Measurements from ENCODE around the gene HEG1.
"Not testable (repeated sequence)": the region's sequence is repeated elsewhere in the genome, so short reads cannot be mapped to it uniquely, and the experiment has no call there.

Gene HEG1

DNA sequence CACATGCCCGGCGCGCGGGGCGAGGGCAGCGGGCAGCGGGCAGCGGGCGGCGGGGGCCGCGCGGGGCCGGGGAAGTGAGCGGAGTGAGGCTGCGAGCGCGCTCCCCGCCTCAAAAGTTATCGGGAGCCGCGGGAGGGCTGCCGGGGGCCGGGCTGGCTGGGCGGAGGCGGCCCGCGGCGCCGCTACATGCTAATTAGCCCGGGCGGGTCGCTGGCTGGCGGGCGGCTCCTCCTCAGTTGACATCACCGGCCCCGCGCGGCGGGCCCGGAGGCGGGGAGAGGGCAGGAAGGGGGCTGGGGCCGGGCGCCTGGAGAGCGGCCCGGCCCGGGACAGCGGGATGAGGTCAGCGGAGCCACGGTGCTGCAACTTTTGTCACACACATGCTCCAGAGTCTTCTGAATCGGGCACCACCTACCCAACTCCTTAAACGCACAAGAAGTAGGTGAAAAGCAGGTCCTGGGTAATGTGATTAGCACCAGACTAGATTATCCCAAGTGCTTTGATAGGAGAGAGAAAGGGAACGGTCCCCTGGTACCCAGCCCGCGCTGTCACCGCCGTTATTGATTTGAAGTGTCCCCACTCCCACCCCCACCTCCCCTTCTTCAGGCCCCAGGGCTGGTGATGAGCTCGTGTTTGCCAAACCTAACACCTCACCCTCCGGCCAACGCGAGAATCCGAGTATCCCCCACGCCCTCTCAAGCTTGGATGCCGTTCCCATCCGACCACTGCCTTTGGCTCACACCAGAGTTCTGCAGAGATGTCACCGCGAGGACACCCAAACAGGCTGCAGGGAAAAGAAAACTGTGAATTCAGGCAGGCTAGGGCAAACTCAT lies at the start of gene HEG1:
Gene HEG1, minus strand, starts transcription at position 85 of the 833 bp plus-strand sequence. CDS start 107 bp downstream, outside the sequence.
- DNase-seq (ENCODE audit: low spot score), result peak; percentile 93

DNA sequence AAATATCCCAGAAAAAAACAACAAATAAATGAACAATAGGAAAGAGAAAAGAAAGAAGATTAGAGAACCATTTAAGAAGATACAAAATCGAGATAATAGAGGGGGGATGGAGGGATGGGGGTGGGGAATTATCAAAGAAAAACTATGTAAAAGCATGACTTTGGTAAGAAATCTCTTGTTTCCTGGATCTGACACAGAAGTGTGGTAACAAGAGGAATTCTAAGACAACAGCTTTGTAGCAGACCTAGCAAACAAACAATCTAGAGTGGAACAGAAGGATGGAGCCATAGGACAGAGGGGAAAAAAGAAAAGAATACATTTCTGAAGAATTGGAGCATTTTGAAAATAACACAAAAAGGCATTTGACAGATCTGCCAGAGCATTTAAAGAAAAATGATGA lies 49.3 kb upstream of the HEG1 start:
- FAIRE-seq (no peak), DNase-seq (ENCODE audit: low spot score) (no peak)

More for the DNA sequence above, at the start of gene HEG1:
- peak; percentile 59 for FAIRE-seq

- DNase-seq (ENCODE audit: low spot score) (no peak), FAIRE-seq (no peak)
Measured at GRCh38 chr3:125104639-125105038, 48.8 kb upstream of the HEG1 start.

- FAIRE-seq, result no peak
- no peak for DNase-seq (ENCODE audit: low spot score)
Measured at GRCh38 chr3:125103406-125103805, 47.6 kb upstream of the HEG1 start.

GRCh38 chr3:125102470-125102869 lies 46.7 kb upstream of the HEG1 start:
- FAIRE-seq, result no peak

DNA sequence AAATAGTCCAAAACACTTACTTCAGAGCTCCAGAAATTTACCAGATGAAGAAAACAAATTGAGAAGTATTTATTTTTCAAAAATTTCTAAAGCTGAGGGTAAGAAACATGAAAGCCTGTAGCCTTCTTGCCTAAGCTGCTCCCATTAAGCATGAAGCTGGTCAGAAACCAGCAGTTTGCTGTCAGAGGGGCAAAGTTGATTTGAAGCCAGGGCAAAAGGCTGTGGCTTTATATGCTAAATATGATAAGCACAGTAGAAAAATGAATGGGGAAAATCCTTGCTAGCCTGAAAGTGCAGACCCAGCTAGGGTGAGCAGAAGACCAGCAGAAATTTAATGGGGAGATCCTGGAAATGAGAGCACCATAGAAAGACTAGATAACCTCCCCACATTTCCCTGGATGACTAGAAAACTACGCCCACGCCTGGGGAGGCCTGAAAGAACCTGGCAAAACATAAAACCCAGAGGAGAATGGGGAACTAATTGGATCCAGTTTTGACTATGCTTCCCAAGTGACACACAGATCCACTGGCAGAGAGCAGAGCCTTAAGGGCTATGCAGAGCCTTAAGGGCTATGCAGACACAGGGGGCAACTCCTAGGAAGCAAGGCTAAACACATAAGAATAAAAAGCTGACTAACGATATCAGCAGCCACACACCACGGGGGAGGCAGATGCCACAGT lies 43.0 kb upstream of the HEG1 start:
- no peak for FAIRE-seq

More at GRCh38 chr3:125102470-125102869, 46.7 kb upstream of the HEG1 start:
- no peak for DNase-seq (ENCODE audit: low spot score)

DNA sequence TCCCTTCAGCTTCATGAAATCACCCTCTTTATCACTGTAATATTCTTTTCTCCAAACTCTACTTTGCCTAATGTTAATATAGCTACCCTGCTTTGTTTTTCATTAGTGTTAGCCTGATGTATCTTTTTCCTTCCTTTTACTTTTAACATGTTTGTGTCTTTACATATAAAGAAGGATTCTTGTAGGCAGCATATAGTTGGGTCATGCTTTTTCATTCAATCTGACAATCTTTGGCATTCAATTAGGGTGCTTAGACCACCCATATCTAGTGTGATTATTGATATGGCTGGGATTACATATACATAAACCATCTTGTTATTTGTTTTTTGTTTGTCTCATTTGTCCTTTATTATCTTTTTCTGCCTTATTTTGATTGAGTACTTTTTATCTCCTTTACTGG lies 34.9 kb upstream of the HEG1 start:
- FAIRE-seq, result no peak
- DNase-seq (ENCODE audit: low spot score), result no peak

More for the DNA sequence above, 43.0 kb upstream of the HEG1 start:
- DNase-seq (ENCODE audit: low spot score), result no peak

GRCh38 chr3:125087768-125088391 lies 32.1 kb upstream of the HEG1 start:
- no peak for FAIRE-seq
- DNase-seq (ENCODE audit: low spot score), result no peak

DNA sequence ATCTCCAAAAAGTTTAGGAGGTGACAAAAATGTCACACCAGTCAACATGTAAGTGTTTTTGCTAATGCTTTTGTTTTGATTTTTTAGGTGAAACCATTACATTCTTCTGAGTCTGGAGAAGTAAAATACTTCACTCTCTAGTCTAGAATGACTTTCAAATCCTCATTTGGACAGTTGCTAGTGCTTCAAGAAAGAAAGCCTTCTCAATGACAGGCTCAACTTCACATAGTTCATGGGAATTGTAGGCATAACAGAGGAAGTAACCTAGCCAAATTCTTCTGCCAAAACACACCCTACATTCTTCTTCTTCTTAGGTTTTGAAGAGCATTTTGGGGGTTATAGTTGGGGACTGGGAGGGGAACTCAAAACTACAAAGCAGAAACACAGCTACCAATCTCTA lies 29.4 kb upstream of the HEG1 start:
- DNase-seq (ENCODE audit: low spot score), result no peak
- no peak for FAIRE-seq

DNA sequence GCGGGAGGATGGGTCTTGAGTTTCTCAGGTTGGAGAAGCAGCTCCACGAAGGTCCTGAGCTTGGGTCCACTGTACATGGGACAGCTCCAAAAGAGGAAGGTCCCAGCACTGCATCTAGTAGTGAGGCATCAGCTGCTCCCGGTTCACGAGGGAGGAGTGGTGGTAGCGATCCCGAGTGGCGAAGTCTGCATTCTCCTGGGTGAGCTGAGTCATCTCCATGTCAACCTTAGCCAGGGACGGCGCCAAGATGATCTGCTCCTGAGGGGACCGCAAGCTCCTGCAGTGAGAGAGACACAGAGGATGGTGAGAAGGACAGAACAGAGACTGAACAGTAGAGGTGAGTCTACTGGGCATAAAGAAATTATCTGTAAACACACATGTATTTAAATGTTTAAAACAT lies 28.0 kb upstream of the HEG1 start:
- FAIRE-seq, result peak; percentile 55

GRCh38 chr3:125082339-125082738 lies 26.5 kb upstream of the HEG1 start:
- peak; percentile 56 for DNase-seq (ENCODE audit: low spot score)
- FAIRE-seq, result not testable (repeated sequence)

More for the DNA sequence above, 28.0 kb upstream of the HEG1 start:
- DNase-seq (ENCODE audit: low spot score), result peak; percentile 58

DNA sequence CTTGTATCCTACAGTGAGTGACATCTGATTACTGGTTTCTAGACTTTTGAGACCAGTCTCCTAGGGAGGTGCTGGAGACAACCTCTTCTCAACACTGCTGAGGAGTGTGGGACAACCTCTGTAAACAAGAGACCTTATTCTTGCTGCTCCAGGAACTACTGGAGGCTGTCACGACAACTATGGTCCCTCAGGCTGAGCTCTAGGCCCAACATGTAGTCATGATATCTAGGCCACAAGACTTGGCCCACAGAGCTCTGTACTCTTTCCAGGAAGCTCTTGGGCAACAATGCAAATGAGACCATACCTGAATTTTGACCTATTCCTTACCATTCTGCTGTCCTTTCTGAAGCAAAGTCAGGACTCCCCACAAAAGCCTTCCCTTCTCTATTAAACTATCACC lies 24.3 kb upstream of the HEG1 start:
- FAIRE-seq, result no peak

GRCh38 chr3:125079675-125080045 lies 23.9 kb upstream of the HEG1 start:
- FAIRE-seq, result no peak
- DNase-seq (ENCODE audit: low spot score), result peak; percentile 55

More for the DNA sequence above, 24.3 kb upstream of the HEG1 start:
- no peak for DNase-seq (ENCODE audit: low spot score)

GRCh38 chr3:125078951-125079674 lies 23.3 kb upstream of the HEG1 start:
- DNase-seq (ENCODE audit: low spot score) (no peak), FAIRE-seq (peak; percentile 91)

DNA sequence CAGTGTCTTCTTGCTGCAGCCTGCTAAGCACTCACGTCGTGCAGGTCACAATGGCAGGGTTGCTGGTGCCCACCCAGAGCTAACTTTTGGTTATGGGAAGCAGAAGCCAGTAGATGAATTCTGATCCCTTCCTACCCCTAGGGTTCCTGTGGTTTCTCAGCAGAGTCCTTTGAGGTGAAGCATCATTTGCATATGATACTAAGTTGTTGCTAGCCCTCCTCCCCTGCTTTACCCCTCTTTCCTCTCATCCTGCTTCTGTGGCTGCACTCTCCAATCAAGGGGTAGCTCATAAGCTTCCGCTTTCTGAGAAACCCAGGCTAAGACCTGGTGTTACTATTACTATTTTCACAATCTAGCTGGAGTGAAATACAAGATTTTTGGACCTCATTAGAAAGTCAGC lies 22.1 kb upstream of the HEG1 start:
- no peak for DNase-seq (ENCODE audit: low spot score)
- FAIRE-seq, result no peak

DNA sequence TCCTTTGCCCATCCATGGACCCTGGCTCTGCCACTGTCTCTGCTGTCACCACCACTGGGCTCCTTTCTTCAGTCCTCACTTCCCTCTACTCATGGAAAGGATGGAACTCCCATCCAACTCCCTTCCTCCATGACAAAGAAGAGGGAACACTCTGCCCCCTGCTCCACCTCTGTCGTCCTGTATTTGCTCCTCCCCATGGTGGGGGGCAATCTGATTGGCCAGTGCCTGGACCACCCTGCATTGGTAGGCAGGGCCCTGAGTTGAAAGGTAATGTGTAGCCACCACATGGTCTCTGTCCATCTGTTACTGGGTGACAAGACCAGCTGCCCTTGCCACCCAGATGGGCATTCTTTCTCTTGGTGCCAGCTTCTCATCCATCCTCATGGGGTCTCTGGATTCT lies 20.7 kb upstream of the HEG1 start:
- no peak for DNase-seq (ENCODE audit: low spot score)
- FAIRE-seq, result no peak

GRCh38 chr3:125075738-125076137 lies 19.9 kb upstream of the HEG1 start:
- FAIRE-seq, result no peak
- DNase-seq (ENCODE audit: low spot score), result no peak

DNA sequence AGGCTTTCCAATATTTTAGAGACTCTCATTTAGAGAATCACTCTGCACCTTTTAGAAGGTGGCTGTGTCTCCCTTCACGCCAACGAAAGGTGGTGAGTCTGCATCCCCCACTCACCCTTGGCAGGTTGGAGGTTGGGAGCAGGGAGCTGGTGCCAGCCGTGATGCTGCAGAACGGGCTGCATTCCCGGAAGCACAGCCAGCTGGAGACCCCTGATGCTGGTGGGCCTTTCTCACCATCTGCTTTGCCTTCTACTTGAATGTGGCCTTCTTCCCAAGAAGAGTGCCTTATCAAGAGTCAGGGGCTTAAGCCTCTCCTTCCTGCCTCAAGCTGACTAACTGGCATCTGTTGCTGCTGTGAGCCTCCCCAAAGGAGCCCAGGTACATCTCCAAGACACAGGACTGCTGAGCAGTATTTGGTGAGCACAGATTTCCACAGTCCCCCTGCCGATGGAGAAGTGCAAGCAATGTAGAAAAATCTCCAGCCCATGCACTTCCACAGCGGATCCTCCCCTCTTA lies 17.7 kb upstream of the HEG1 start:
- FAIRE-seq (no peak), DNase-seq (ENCODE audit: low spot score) (no peak)

DNA sequence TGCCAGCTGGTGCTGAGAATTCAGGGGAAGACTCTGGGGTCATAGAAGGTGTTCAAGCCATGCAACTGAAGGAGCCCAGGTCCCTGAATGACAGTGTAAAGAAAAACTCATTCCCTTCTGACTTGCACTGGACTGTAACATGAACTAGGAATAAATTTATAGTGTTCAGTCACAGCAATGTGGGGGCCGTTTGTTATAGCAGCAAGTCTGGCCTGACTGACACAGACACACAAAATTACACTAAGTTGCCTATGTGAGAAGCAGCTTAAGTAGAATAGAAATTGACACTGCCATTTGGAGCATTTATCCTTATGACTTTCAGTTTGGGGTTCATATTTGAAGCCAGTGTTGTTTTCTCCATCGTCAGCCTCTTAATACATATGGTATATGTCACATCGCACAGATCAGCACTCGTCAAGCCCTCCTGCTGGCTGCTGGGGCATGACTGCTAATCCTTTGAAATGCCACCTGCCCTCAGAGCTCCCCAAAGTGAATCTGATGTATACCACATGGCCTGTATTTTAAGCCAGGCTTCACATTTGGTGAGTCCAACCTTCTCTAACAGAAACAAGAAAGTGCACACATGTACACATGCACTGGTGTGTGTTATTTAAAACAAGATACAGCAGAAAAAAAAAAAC lies 17.1 kb upstream of the HEG1 start:
- DNase-seq (ENCODE audit: low spot score) (no peak), FAIRE-seq (no peak)

DNA sequence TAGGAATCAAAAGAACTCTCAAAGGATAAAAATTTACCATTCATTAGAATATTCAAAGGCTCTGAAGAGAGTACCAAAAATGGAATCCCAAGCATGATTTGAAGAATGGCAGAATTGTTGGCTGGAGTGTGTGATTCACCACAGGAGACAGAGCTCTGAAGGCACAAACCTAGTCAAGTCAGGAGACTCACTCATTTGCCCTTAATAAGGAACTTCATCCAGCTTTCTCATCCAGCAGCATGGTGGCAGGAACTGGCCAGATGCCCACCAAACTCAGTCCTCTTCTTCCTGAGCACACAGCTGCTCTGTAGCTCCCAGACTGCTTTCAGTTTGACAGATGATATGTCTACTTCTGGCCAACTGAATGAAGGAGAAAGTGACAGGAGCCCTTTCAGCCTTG lies 16.5 kb upstream of the HEG1 start:
- FAIRE-seq, result no peak

More for the DNA sequence above, 16.5 kb upstream of the HEG1 start:
- DNase-seq (ENCODE audit: low spot score), result no peak
